ENCODE results near the gene EID1.

Gene EID1, protein sequence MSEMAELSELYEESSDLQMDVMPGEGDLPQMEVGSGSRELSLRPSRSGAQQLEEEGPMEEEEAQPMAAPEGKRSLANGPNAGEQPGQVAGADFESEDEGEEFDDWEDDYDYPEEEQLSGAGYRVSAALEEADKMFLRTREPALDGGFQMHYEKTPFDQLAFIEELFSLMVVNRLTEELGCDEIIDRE

DNA sequence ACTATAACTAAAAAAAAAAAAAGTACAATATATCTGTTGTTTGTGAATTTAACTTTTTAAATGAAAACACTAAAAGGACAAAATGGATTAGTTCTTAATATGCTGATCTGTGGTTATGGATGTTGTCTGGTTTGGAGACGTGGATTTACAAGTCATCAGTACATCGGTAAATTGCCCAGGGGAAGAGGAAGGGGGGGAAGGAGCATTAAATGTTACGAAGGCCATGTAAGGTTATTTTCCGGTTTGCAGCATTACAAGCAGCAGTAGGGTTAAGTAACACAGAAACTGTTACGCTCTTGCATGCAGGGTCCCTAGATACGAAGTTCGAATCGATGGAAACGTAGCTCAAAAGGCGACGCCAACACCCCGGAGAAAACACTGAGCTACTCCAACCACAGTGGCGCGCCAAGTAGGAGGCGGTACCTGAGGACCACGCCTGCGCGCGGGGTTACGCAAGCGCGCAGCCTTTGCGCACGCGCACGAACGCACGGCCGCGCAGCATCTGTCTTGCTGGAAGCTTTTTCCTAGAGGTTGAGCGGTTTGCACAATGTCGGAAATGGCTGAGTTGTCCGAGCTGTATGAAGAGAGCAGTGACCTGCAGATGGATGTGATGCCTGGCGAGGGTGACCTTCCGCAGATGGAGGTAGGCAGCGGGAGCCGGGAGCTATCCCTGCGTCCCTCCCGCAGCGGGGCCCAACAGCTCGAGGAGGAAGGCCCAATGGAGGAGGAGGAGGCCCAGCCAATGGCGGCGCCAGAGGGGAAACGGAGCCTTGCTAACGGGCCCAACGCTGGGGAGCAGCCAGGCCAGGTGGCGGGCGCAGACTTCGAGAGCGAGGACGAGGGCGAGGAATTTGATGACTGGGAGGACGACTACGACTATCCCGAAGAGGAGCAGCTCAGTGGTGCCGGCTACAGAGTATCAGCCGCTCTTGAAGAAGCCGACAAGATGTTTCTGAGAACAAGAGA lies at the start of gene EID1:
TSS of gene EID1 (plus strand) at position 505 of the 966 bp plus-strand sequence. CDS start at position 548, 43 bp downstream.
- CTCF ChIA-PET = interaction anchor here (0.8 to 1.1 kb wide), 4 partner anchors 22 to 97 kb away, joined by 3 read pairs; partner anchors contain the start of gene SHC4
- no peak for TF ChIP-seq ARNT (IDR thresholded peaks at IDR 0.05)
- TF ChIP-seq L3MBTL2 (conservative IDR thresholded peaks at IDR 0.05) = peak; percentile 51
- POLR2A ChIA-PET = interaction anchor here (0.6 to 1.7 kb wide), 30 partner anchors 11 to 292 kb away, joined by 3 to 51 read pairs (median 4); partner anchors contain the start of genes CEP152, COPS2, GALK2 and SHC4
- peak; percentile 80 for DNase-seq (ENCODE audit: extremely low spot score)

DNA sequence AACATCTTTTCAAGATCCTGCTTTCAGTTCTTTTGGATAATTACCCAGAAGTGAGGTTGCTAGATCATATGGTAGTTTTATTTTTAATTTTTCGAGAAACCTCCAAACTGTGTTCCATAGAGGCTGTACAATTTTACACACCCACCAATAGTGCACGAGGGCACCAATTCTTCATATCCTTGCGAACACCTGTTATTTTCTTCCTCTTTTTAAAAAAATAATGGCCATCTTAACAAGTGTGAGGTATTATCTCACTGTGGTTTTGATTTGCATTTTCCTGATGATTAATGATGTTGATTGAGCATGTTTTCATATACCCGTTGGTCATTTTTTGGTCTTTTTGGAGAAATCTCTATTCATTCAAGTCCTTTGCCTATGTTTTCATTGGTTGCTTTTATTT lies 49.5 kb upstream of the EID1 start:
- ChIA-PET CTCF (no interaction called here), POLR2A (no interaction called here)
- TF ChIP-seq ARNT (IDR thresholded peaks at IDR 0.05) = no peak
- TF ChIP-seq ZNF384 (IDR thresholded peaks at IDR 0.05) = no peak
- no peak for TF ChIP-seq NFRKB (IDR thresholded peaks at IDR 0.05)
- no peak for TF ChIP-seq L3MBTL2 (conservative IDR thresholded peaks at IDR 0.05)
- no peak for TF ChIP-seq SUZ12 (IDR thresholded peaks at IDR 0.05)
- TF ChIP-seq, protein P1, sequence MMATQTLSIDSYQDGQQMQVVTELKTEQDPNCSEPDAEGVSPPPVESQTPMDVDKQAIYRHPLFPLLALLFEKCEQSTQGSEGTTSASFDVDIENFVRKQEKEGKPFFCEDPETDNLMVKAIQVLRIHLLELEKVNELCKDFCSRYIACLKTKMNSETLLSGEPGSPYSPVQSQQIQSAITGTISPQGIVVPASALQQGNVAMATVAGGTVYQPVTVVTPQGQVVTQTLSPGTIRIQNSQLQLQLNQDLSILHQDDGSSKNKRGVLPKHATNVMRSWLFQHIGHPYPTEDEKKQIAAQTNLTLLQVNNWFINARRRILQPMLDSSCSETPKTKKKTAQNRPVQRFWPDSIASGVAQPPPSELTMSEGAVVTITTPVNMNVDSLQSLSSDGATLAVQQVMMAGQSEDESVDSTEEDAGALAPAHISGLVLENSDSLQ (IDR thresholded peaks at IDR 0.05) = no peak
- TF ChIP-seq BHLHE40 (IDR thresholded peaks at IDR 0.05; ENCODE audit: borderline replicate concordance) = no peak
- no peak for DNase-seq (ENCODE audit: extremely low spot score)

DNA sequence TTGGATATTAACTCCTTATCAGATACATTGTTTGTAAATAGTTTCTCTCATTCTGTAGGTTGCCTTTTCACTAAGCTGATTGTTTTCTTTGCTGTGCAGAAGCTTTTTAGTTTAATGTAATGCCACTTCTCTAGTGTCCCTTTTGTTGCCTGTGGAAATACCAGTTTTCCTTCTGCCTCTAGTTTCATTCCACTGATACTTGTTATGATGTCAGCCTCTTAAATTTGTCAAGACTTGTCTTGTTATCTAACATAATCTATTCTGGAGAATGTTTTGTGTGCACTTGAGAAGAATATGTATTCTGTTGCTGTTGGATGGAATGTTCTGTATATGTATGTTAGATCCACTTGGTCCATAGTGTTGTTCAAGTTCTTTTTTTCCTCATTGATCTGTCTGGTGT lies 49.0 kb upstream of the EID1 start:
- ChIA-PET CTCF (no interaction called here), POLR2A (no interaction called here)
- DNase-seq (ENCODE audit: extremely low spot score) = no peak
- TF ChIP-seq SP1 (IDR thresholded peaks at IDR 0.05) (no peak), ZNF384 (IDR thresholded peaks at IDR 0.05) (no peak), HDGF (IDR thresholded peaks at IDR 0.05; ENCODE audit: borderline replicate concordance) (no peak), FOXA1 (IDR thresholded peaks at IDR 0.05) (no peak), SUZ12 (IDR thresholded peaks at IDR 0.05) (no peak), NFRKB (IDR thresholded peaks at IDR 0.05) (no peak), TARDBP (IDR thresholded peaks at IDR 0.05) (no peak), LEF1 (IDR thresholded peaks at IDR 0.05; ENCODE audit: borderline replicate concordance) (no peak), ELF4 (IDR thresholded peaks at IDR 0.05) (no peak), BHLHE40 (IDR thresholded peaks at IDR 0.05; ENCODE audit: borderline replicate concordance) (no peak), L3MBTL2 (conservative IDR thresholded peaks at IDR 0.05) (no peak), FOXK2 (IDR thresholded peaks at IDR 0.05) (no peak), CTBP1 (IDR thresholded peaks at IDR 0.05; ENCODE audit: borderline replicate concordance) (no peak), ARNT (IDR thresholded peaks at IDR 0.05) (no peak), FOXM1 (IDR thresholded peaks at IDR 0.05; ENCODE audit: borderline replicate concordance) (no peak)
- TF ChIP-seq, protein P1 (IDR thresholded peaks at IDR 0.05) = no peak

DNA sequence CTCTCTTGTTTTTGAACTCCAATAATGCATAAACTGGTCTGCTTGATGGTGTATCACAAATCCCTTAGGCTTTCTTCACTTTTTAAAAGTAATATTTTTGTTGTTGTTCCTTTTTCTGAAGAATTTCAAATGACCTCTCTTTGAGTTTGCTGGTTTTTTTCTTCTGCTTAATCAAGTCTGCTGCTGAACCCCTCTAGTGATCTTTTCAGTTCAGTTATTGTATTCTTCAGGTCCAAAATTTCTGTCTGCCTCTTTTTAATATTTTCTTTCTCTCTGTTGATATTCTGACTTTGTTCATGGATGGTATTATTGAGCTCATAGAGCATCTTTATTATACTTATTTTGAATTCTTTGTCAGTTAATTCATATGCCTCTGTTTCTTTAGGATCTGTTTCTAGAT lies 45.3 kb upstream of the EID1 start:
- CTCF ChIA-PET = no interaction called here

DNA sequence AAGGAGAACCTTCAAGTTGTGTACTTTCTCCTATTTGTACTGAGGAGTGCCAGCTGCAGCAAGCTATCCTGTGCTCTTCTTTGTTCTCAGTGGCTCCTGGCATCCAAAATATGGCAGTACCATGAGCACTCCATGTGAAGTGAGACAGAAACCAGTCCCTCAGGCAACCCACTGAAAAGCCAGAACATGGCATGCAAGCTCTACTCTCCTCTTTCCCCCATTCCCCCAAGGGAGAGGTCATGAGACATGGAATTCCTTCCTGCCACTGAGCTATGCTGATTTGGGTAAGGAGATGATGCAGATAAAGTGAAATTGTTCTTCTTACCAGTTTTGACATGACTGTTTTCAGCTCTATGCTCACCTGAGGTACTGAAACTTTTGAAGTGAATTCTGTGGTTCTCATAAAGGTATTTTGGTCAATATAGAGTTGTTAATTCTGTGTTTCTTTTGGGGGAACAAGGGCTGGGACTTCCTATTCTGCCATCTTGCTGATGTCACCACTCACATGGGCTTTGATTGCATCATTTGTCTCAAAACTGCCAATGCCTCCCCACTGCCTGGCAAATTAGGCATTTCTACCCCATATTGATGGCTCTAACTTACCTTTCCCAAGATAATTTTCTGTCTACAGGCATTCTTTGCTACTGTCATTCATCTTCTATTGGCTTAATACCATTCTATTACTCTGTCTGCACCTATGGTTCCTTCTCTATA lies 44.3 kb upstream of the EID1 start:
- ChIA-PET CTCF (no interaction called here), POLR2A (interaction anchor here (1.1 kb wide), 1 partner anchor 23 kb away, joined by 3 read pairs; the partner anchor contains the start of gene CEP152)
- no peak for DNase-seq (ENCODE audit: extremely low spot score)
- no peak for TF ChIP-seq HDGF (IDR thresholded peaks at IDR 0.05; ENCODE audit: borderline replicate concordance)
- no peak for TF ChIP-seq L3MBTL2 (conservative IDR thresholded peaks at IDR 0.05)
- TF ChIP-seq FOXM1 (IDR thresholded peaks at IDR 0.05; ENCODE audit: borderline replicate concordance) = no peak
- TF ChIP-seq CTBP1 (IDR thresholded peaks at IDR 0.05; ENCODE audit: borderline replicate concordance) = no peak
- TF ChIP-seq TARDBP (IDR thresholded peaks at IDR 0.05) = no peak
- TF ChIP-seq LEF1 (IDR thresholded peaks at IDR 0.05; ENCODE audit: borderline replicate concordance) = no peak
- no peak for TF ChIP-seq BHLHE40 (IDR thresholded peaks at IDR 0.05; ENCODE audit: borderline replicate concordance)
- TF ChIP-seq, protein P1 (IDR thresholded peaks at IDR 0.05) = no peak
- no peak for TF ChIP-seq ZNF384 (IDR thresholded peaks at IDR 0.05)
- no peak for TF ChIP-seq NFRKB (IDR thresholded peaks at IDR 0.05)
- TF ChIP-seq FOXK2 (IDR thresholded peaks at IDR 0.05) = no peak
- no peak for TF ChIP-seq SP1 (IDR thresholded peaks at IDR 0.05)
- no peak for TF ChIP-seq SUZ12 (IDR thresholded peaks at IDR 0.05)
- no peak for TF ChIP-seq FOXA1 (IDR thresholded peaks at IDR 0.05)
- TF ChIP-seq ARNT (IDR thresholded peaks at IDR 0.05) = no peak
- no peak for TF ChIP-seq ELF4 (IDR thresholded peaks at IDR 0.05)

More for the DNA sequence above, 45.3 kb upstream of the EID1 start:
- TF ChIP-seq ELF4 (IDR thresholded peaks at IDR 0.05) (no peak), FOXM1 (IDR thresholded peaks at IDR 0.05; ENCODE audit: borderline replicate concordance) (no peak), NFRKB (IDR thresholded peaks at IDR 0.05) (no peak), HDGF (IDR thresholded peaks at IDR 0.05; ENCODE audit: borderline replicate concordance) (no peak), ZNF384 (IDR thresholded peaks at IDR 0.05) (no peak)
- POLR2A ChIA-PET = no interaction called here
- DNase-seq (ENCODE audit: extremely low spot score) = no peak
